Measurements from ENCODE around the gene NSMF. TPM values are rescaled to one million over a fixed set of nuclear protein-coding genes. Genes with fewer than 3 reads are reported as not detected.

The NSMF gene
- total and polyA plus RNA-seq, 2 experiments from 2014 or later = 20.3 to 103 TPM

- ATAC-seq = no peak
- no peak overlapping the region for H3K27ac Mint-ChIP-seq
Observed at GRCh38 chr9:137476856-137477255, 17.7 kb upstream of the NSMF start.

More at GRCh38 chr9:137476856-137477255, 17.7 kb upstream of the NSMF start:
- DNase-seq (ENCODE audit: low spot score) = no peak
- H3K27me3 ChIP-seq (ENCODE audit: insufficient read depth) = no peaks in the 10 kb centered on the region
- H2AFZ ChIP-seq = no peak overlapping the region
- no peak for TF ChIP-seq JUNB (IDR thresholded peaks at IDR 0.05; ENCODE audit: unreplicated experiment)
- TF ChIP-seq REST (IDR thresholded peaks at IDR 0.05; ENCODE audit: unreplicated experiment) = no peak
- TF ChIP-seq POLR2AphosphoS5 (IDR thresholded peaks at IDR 0.05; ENCODE audit: low read depth) = no peak
- TF ChIP-seq EZH2 (IDR thresholded peaks at IDR 0.05; ENCODE audit: low read depth, unreplicated experiment) = no peak
- no peak for TF ChIP-seq STAT1 (IDR thresholded peaks at IDR 0.05; ENCODE audit: unreplicated experiment)
- no peak for TF ChIP-seq NANOG (IDR thresholded peaks at IDR 0.05; ENCODE audit: borderline replicate concordance)
- no peak for TF ChIP-seq ZNF114 (CRISPR knock-in tag; IDR thresholded peaks at IDR 0.05)
- no peak for TF ChIP-seq ZNF331 (CRISPR knock-in tag; IDR thresholded peaks at IDR 0.05; ENCODE audit: low read depth)
- TF ChIP-seq CTCF (conservative IDR thresholded peaks at IDR 0.05; ENCODE audit: low read depth in 2 of 2) = no peak
- TF ChIP-seq ETS1 (IDR thresholded peaks at IDR 0.05) = no peak
- TF ChIP-seq CREB1 (CRISPR knock-in tag; IDR thresholded peaks at IDR 0.05; ENCODE audit: low read depth) = no peak
- TF ChIP-seq ZNF462 (CRISPR knock-in tag; IDR thresholded peaks at IDR 0.05) = no peak
- no peak for TF ChIP-seq EZH2phosphoT487 (IDR thresholded peaks at IDR 0.05; ENCODE audit: unreplicated experiment)
- H3K9me2 ChIP-seq (ENCODE audit: insufficient read depth) = no peaks in the 10 kb centered on the region
- no peaks in the 10 kb centered on the region for H3F3A ChIP-seq (replicated peaks; ENCODE audit: low read depth)
- no peak overlapping the region for H3K27ac ChIP-seq (ENCODE audit: low read depth)
- H3K4me1 ChIP-seq (ENCODE audit: insufficient read depth) = no peaks in the 10 kb centered on the region
- peaks cover 3% of the 10 kb centered on the region for H3K27me3 Mint-ChIP-seq (ENCODE audit: insufficient read depth, low read depth, poor library complexity)
- H3K4me3 ChIP-seq = no peak overlapping the region
- no peaks in the 10 kb centered on the region for H3K79me2 ChIP-seq (replicated peaks; ENCODE audit: insufficient read depth)
- H3K4me1 Mint-ChIP-seq = peaks cover 5% of the 10 kb centered on the region; the same call in 2 of the 3 replicates
- peaks cover 8% of the 10 kb centered on the region; the same call in 1 of the 3 replicates for H3K36me3 Mint-ChIP-seq (ENCODE audit: low read depth)
- H3K4me3 Mint-ChIP-seq = no peak overlapping the region
- no peaks in the 10 kb centered on the region for H4K20me1 ChIP-seq (replicated peaks; ENCODE audit: insufficient read depth)
- H3K36me3 ChIP-seq (ENCODE audit: insufficient read depth) = no peaks in the 10 kb centered on the region; the same call in 1 of the 2 replicates
- H3K9me3 Mint-ChIP-seq = peaks cover 25% of the 10 kb centered on the region
- no peak overlapping the region for H3K4me2 ChIP-seq
